ENCODE data around the gene ZNF394. TPM values are rescaled to one million over a fixed set of nuclear protein-coding genes. Genes with fewer than 3 reads are reported as not detected.
"Not testable (repeated sequence)": the region's sequence is repeated elsewhere in the genome, so short reads cannot be mapped to it uniquely, and the experiment has no call there.

The ZNF394 gene
- total and polyA plus RNA-seq, 12 donors: 10.8 to 23.6 (median 16.0) TPM

DNA sequence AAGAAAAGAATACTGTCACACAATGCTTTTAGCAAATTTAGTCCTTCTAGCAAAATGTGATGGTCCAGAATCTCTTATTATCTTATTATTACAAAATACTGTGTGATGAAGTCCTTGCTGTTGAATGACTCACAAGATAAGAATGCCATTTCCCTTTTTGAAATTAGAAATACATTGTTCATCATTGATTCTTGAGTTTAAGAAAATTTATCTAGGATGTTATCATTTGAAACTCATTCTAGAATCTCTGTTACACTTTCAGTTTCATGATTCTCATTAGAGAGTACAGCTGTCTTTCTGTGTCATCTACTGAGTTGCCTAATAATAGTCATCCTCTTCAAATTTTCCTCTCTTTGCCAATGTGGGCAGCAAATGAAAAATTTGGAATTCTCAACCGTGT is 14.0 kb upstream of the ZNF394 start:
- Histone ChIP-seq H3K4me1 (peaks cover 0 to 8% (median 0%) of the 10 kb centered on the region in 9 donors), H3K27ac (no peak overlapping the region), H3K9me3 (no peaks in the 10 kb centered on the region), H3K36me3 (peaks cover 0 to 85% (median 36%) of the 10 kb centered on the region in 9 donors), H3K27me3 (no peaks in the 10 kb centered on the region), H3K4me3 (no peak overlapping the region)
- DNase-seq (no peak), ATAC-seq (no peak)
- TF ChIP-seq CTCF (IDR thresholded peaks at IDR 0.05): no peak
- intact Hi-C loops (cut with DNase I): no loop called here
- WGBS, 2 donors: 92 to 95% methylated on average over 1 of the region's 1 CpG

- intact Hi-C loops (cut with DNase I): loop anchor here in 8 of 10 donors (2.0 to 10.0 kb wide), 6 partner anchors 32 to 130 kb away; partner anchors contain the start of genes FAM200A (in 6 of the 8), ZNF655 (in 6 of the 8), ARPC1B (in 1 of the 8) and ZNF789 (in 1 of the 8)
- Histone ChIP-seq H3K9me3 (no peaks in the 10 kb centered on the region), H3K27ac (peak overlapping the region; percentile 59 to 96 (median 93)), H3K4me1 (peaks cover 12 to 45% (median 36%) of the 10 kb centered on the region in 9 donors), H3K27me3 (no peaks in the 10 kb centered on the region), H3K36me3 (peaks cover 0 to 8% (median 0%) of the 10 kb centered on the region in 9 donors), H3K4me3 (peak overlapping the region; percentile 54 to 87 (median 76))
- peak in 1 of 8 donors; percentile 0 for ATAC-seq
- no peak for TF ChIP-seq CTCF (IDR thresholded peaks at IDR 0.05)
- 2% methylated on average over 11 of the region's 11 CpGs for WGBS, 2 donors
- no peak for DNase-seq
These were observed 5.2 kb upstream of the ZNF394 start for GRCh38 chr7:99505324-99505662.

- H3K9me3 ChIP-seq: no peaks in the 10 kb centered on the region
- H3K36me3 ChIP-seq: peaks cover 0 to 3% (median 0%) of the 10 kb centered on the region in 9 donors
- H3K4me3 ChIP-seq: peak within 1 kb of the TSS; percentile 54 to 87 (median 76)
- 0 to 1% methylated on average over 48 to 53 of the region's 53 CpGs for WGBS, 2 donors
- intact Hi-C loops (cut with DNase I): loop anchor here in 9 of 10 donors (1.0 to 10.0 kb wide), 9 partner anchors 32 to 130 kb away; partner anchors contain the start of genes FAM200A (in 7 of the 9), ZNF655 (in 7 of the 9), ZNF789 (in 3 of the 9) and ARPC1B (in 1 of the 9)
- no peaks in the 10 kb centered on the region for H3K27me3 ChIP-seq
- ATAC-seq (peak; percentile 94 to 97 (median 96)), DNase-seq (peak; percentile 98 to 99)
- H3K27ac ChIP-seq: peak within 1 kb of the TSS; percentile 80 to 96 (median 93)
- peak in 3 of 9 donors; percentile 26 to 33 (median 29) for TF ChIP-seq CTCF (IDR thresholded peaks at IDR 0.05)
- peaks cover 12 to 45% (median 36%) of the 10 kb centered on the region in 9 donors for H3K4me1 ChIP-seq
These were observed 4.7 kb upstream of the ZNF394 start, which contains the start of gene ZKSCAN5 for GRCh38 chr7:99504603-99505323. Gene ZKSCAN5 (plus strand): TSS chr7:99504662. CDS start chr7:99506045, 1,383 bp downstream.

DNA sequence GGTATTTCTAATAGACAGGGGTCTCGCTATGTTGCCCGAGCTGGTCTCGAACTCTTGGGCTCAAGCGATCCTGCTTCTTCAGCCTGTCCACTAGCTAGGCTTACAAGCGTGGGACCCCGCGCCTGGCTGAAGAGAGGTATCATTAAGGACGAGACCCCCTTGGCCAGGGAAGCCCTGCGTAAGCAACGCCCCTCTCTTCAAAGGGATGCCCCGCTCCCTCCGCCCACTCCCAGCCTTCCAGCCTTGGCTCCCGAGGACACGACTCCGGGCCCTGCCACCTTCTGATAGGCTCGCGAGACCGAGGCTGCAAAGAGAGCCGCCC is 4.2 kb upstream of the ZNF394 start:
- DNase-seq (no peak), ATAC-seq (peak in 5 of 8 donors; percentile 93 to 95 (median 93))
- intact Hi-C loops (cut with DNase I): loop anchor here in 8 of 10 donors (1.0 to 10.0 kb wide), 8 partner anchors 31 to 129 kb away; partner anchors contain the start of genes ZNF655 (in 7 of the 8), FAM200A (in 6 of the 8), ZNF789 (in 3 of the 8) and ARPC1B (in 1 of the 8)
- no peak for TF ChIP-seq CTCF (IDR thresholded peaks at IDR 0.05)
- H3K4me3 ChIP-seq: peak overlapping the region; percentile 54 to 87 (median 76)
- peak overlapping the region; percentile 80 to 96 (median 93) for H3K27ac ChIP-seq
- H3K27me3 ChIP-seq: no peaks in the 10 kb centered on the region
- peaks cover 12 to 46% (median 36%) of the 10 kb centered on the region in 9 donors for H3K4me1 ChIP-seq
- no peaks in the 10 kb centered on the region for H3K9me3 ChIP-seq
- 8% methylated on average over 19 of the region's 19 CpGs for WGBS, 2 donors
- peaks cover 0 to 3% (median 0%) of the 10 kb centered on the region in 9 donors for H3K36me3 ChIP-seq

GRCh38 chr7:99501236-99501635 is 1.2 kb upstream of the ZNF394 start:
- peaks cover 12 to 47% (median 42%) of the 10 kb centered on the region in 9 donors for H3K4me1 ChIP-seq

More at GRCh38 chr7:99501236-99501635, 1.2 kb upstream of the ZNF394 start:
- DNase-seq, H3K9me3 ChIP-seq, ATAC-seq, H3K27me3 ChIP-seq: not testable (repeated sequence)
- H3K4me3 ChIP-seq: peak overlapping the region in 3 of 10 donors; percentile 78 to 100 (median 83)
- WGBS, 2 donors: 89 to 93% methylated on average over 12 of the region's 12 CpGs
- peaks cover 0 to 26% (median 6%) of the 10 kb centered on the region in 9 donors for H3K36me3 ChIP-seq
- intact Hi-C loops (cut with DNase I): loop anchor here in 8 of 10 donors (1.0 to 10.0 kb wide), 6 partner anchors 51 to 126 kb away; partner anchors contain the start of genes FAM200A (in 6 of the 8), ZNF655 (in 6 of the 8), ARPC1B (in 1 of the 8) and BUD31 (in 1 of the 8)
- peak overlapping the region in 1 of 10 donors; percentile 91 for H3K27ac ChIP-seq
